ENCODE data around the gene APP. TPM values are rescaled to one million over a fixed set of nuclear protein-coding genes. Genes with fewer than 3 reads are reported as not detected.

The APP gene
- total RNA-seq, 1 experiment from 2014 or later = 266 TPM

GRCh38 chr21:26057477-26058170 is 112.9 kb downstream of the APP start:
- Histone ChIP-seq H3K4me3 (ENCODE audit: low read length) (no peak overlapping the region), H3K79me2 (ENCODE audit: low read length) (peaks cover 56% of the 10 kb centered on the region), H3K9ac (ENCODE audit: low read length) (no peak overlapping the region), H4K20me1 (ENCODE audit: low read length) (no peaks in the 10 kb centered on the region), H3K4me1 (ENCODE audit: insufficient read depth, low read length) (no peaks in the 10 kb centered on the region), H3K4me2 (ENCODE audit: low read length) (no peak overlapping the region), H3K27ac (ENCODE audit: low read length) (no peak overlapping the region), H2AFZ (ENCODE audit: low read length) (no peak overlapping the region), H3F3A (ENCODE audit: low read length, unreplicated experiment) (no peaks in the 10 kb centered on the region), H3K27me3 (ENCODE audit: low read length) (no peaks in the 10 kb centered on the region), H3K9me3 (ENCODE audit: low read length) (no peaks in the 10 kb centered on the region), H3K36me3 (ENCODE audit: low read depth, low read length) (peaks cover 13% of the 10 kb centered on the region; the same call in 1 of the 2 replicates), H3K9me2 (replicated peaks; ENCODE audit: low read length) (no peaks in the 10 kb centered on the region)
- POLR2A ChIA-PET (ENCODE audit: unreplicated experiment) = no interaction called here
- TF ChIP-seq EZH2phosphoT487 (IDR thresholded peaks at IDR 0.05; ENCODE audit: borderline replicate concordance, low read length) (no peak), CTCF (conservative IDR thresholded peaks at IDR 0.05; ENCODE audit: low read depth, low read length) (no peak), EZH2 (IDR thresholded peaks at IDR 0.05; ENCODE audit: low read length, unreplicated experiment) (no peak)
- BruUV-seq (replicated peaks) = no TSS peak
- ATAC-seq (no peak), DNase-seq (no peak)
- intact Hi-C loops (cut with micrococcal nuclease) = no loop called here
- CTCF ChIA-PET = no interaction called here

GRCh38 chr21:26055841-26056264 is 114.7 kb downstream of the APP start:
- BruUV-seq (replicated peaks) = no TSS peak
- intact Hi-C loops (cut with micrococcal nuclease) = no loop called here
- Histone ChIP-seq H2AFZ (ENCODE audit: low read length) (no peak overlapping the region), H3K4me2 (ENCODE audit: low read length) (no peak overlapping the region), H3K36me3 (ENCODE audit: low read depth, low read length) (peaks cover 18% of the 10 kb centered on the region), H3K9ac (ENCODE audit: low read length) (no peak overlapping the region), H3K9me2 (replicated peaks; ENCODE audit: low read length) (no peaks in the 10 kb centered on the region), H3K4me3 (ENCODE audit: low read length) (no peak overlapping the region), H3K27ac (ENCODE audit: low read length) (no peak overlapping the region), H3K79me2 (ENCODE audit: low read length) (peaks cover 47% of the 10 kb centered on the region), H3K27me3 (ENCODE audit: low read length) (no peaks in the 10 kb centered on the region), H3K9me3 (ENCODE audit: low read length) (no peaks in the 10 kb centered on the region), H3F3A (ENCODE audit: low read length, unreplicated experiment) (no peaks in the 10 kb centered on the region), H3K4me1 (ENCODE audit: insufficient read depth, low read length) (no peaks in the 10 kb centered on the region), H4K20me1 (ENCODE audit: low read length) (no peaks in the 10 kb centered on the region)
- POLR2A ChIA-PET (ENCODE audit: unreplicated experiment) = no interaction called here
- ATAC-seq = no peak
- no peak for DNase-seq
- TF ChIP-seq EZH2phosphoT487 (IDR thresholded peaks at IDR 0.05; ENCODE audit: borderline replicate concordance, low read length) = no peak
- no peak for TF ChIP-seq EZH2 (IDR thresholded peaks at IDR 0.05; ENCODE audit: low read length, unreplicated experiment)
- no peak for TF ChIP-seq CTCF (conservative IDR thresholded peaks at IDR 0.05; ENCODE audit: low read depth, low read length)
- CTCF ChIA-PET = no interaction called here

GRCh38 chr21:26055010-26055409 is 115.6 kb downstream of the APP start:
- H3K4me3 ChIP-seq (ENCODE audit: low read length) = no peak overlapping the region
- H3K9ac ChIP-seq (ENCODE audit: low read length) = no peak overlapping the region
- no peak for ATAC-seq
- H3K9me3 ChIP-seq (ENCODE audit: low read length) = no peaks in the 10 kb centered on the region
- peaks cover 39% of the 10 kb centered on the region for H3K79me2 ChIP-seq (ENCODE audit: low read length)
- no peak overlapping the region for H2AFZ ChIP-seq (ENCODE audit: low read length)
- TF ChIP-seq EZH2 (IDR thresholded peaks at IDR 0.05; ENCODE audit: low read length, unreplicated experiment) (no peak), CTCF (conservative IDR thresholded peaks at IDR 0.05; ENCODE audit: low read depth, low read length) (no peak), EZH2phosphoT487 (IDR thresholded peaks at IDR 0.05; ENCODE audit: borderline replicate concordance, low read length) (no peak)
- ChIA-PET POLR2A (ENCODE audit: unreplicated experiment) (no interaction called here), CTCF (no interaction called here)
- H3K4me1 ChIP-seq (ENCODE audit: insufficient read depth, low read length) = no peaks in the 10 kb centered on the region
- H4K20me1 ChIP-seq (ENCODE audit: low read length) = no peaks in the 10 kb centered on the region
- no peak overlapping the region for H3K4me2 ChIP-seq (ENCODE audit: low read length)
- peaks cover 26% of the 10 kb centered on the region for H3K36me3 ChIP-seq (ENCODE audit: low read depth, low read length)
- H3K27ac ChIP-seq (ENCODE audit: low read length) = no peak overlapping the region
- DNase-seq = no peak
- no peaks in the 10 kb centered on the region for H3K9me2 ChIP-seq (replicated peaks; ENCODE audit: low read length)
- H3K27me3 ChIP-seq (ENCODE audit: low read length) = no peaks in the 10 kb centered on the region
- H3F3A ChIP-seq (ENCODE audit: low read length, unreplicated experiment) = no peaks in the 10 kb centered on the region
- intact Hi-C loops (cut with micrococcal nuclease) = no loop called here
- BruUV-seq (replicated peaks) = no TSS peak

All from PC-3 (cell line).